RWPE1 (cell line): Measurements from ENCODE around the gene NFKB2.

Source experiments
- CTCF ChIA-PET: fragments of 350-600 bp; sonication (Branson Sonifier 250); formaldehyde crosslinking; extraction: SDS; loops from one replicate; lab custom pipeline; 2021; lab: Yijun Ruan, JAX
- POLR2A ChIA-PET: fragments of 400-600 bp; formaldehyde crosslinking; extraction: SDS; loops from one replicate; lab custom pipeline; 2020; ENCODE audit warnings: antibody characterized with exemption; ENCODE audit not compliant: low non-redundant PET; lab: Yijun Ruan, JAX
- DNase-seq: peaks from one replicate; pipeline ENCODE4 v3.0.0; 2012; ENCODE audit warnings: low spot score
- H3K27ac ChIP-seq: fragments of 450-650 bp; 2 replicates; pipeline ENCODE4 v1.5.1; 2017
- CTCF ChIP-seq: fragments of 450-650 bp; conservative IDR thresholded peaks from 2 replicates; pipeline ENCODE4 v1.5.1; 2017; ENCODE audit warnings: low read depth, mild to moderate bottlenecking

NFKB2 gene

GRCh38 chr10:102367441-102367840 is 28.1 kb upstream of the NFKB2 start:
- TF ChIP-seq CTCF = no peak

GRCh38 chr10:102368077-102368476 is 27.4 kb upstream of the NFKB2 start:
- peak; percentile 57 for DNase-seq
- TF ChIP-seq CTCF = no peak
- CTCF ChIA-PET = interaction anchor here (0.8 to 2.9 kb wide), 5 partner anchors 18 to 137 kb away, joined by 3 to 15 read pairs (median 5); no protein-coding TSS in a partner anchor
- POLR2A ChIA-PET = no interaction called here
- no peak overlapping the region for H3K27ac ChIP-seq

More at GRCh38 chr10:102367441-102367840, 28.1 kb upstream of the NFKB2 start:
- H3K27ac ChIP-seq = no peak overlapping the region
- ChIA-PET CTCF (interaction anchor here (0.5 kb wide), 1 partner anchor 71 kb away, joined by 3 read pairs; no protein-coding TSS in a partner anchor), POLR2A (no interaction called here)
- no peak for DNase-seq

GRCh38 chr10:102371295-102371694 is 24.2 kb upstream of the NFKB2 start:
- CTCF ChIA-PET = interaction anchor here (1.5 kb wide), 1 partner anchor 52 kb away, joined by 4 read pairs; no protein-coding TSS in a partner anchor
- no peak overlapping the region for H3K27ac ChIP-seq
- POLR2A ChIA-PET = no interaction called here
- DNase-seq = no peak
- TF ChIP-seq CTCF = no peak

GRCh38 chr10:102375250-102375649 is 20.3 kb upstream of the NFKB2 start:
- no peak overlapping the region for H3K27ac ChIP-seq
- TF ChIP-seq CTCF = no peak
- CTCF ChIA-PET = interaction anchor here (0.6 to 1.7 kb wide), 4 partner anchors 20 to 407 kb away, joined by 3 to 5 read pairs (median 4); partner anchors contain the start of gene NFKB2
- no peak for DNase-seq
- POLR2A ChIA-PET = interaction anchor here (0.6 kb wide), 1 partner anchor 75 kb away, joined by 3 read pairs; no protein-coding TSS in a partner anchor

GRCh38 chr10:102375867-102376266 is 19.6 kb upstream of the NFKB2 start:
- no peak overlapping the region for H3K27ac ChIP-seq
- POLR2A ChIA-PET = no interaction called here
- no peak for TF ChIP-seq CTCF
- no peak for DNase-seq
- CTCF ChIA-PET = interaction anchor here (1.0 to 1.7 kb wide), 3 partner anchors 20 to 146 kb away, joined by 3 to 5 read pairs (median 4); partner anchors contain the start of gene NFKB2

GRCh38 chr10:102376901-102377300 is 18.6 kb upstream of the NFKB2 start:
- H3K27ac ChIP-seq = no peak overlapping the region
- no peak for TF ChIP-seq CTCF
- no peak for DNase-seq
- ChIA-PET POLR2A (no interaction called here), CTCF (no interaction called here)
